ENCODE data around the gene FSTL4. TPM values are rescaled to one million over a fixed set of nuclear protein-coding genes. Genes with fewer than 3 reads are reported as not detected.
"Not testable (repeated sequence)": the region's sequence is repeated elsewhere in the genome, so short reads cannot be mapped to it uniquely, and the experiment has no call there.

The FSTL4 gene
- total RNA-seq, 1 donor = 0.52 TPM

GRCh38 chr5:133544346-133544745, 68.0 kb downstream of the FSTL4 start:
- no peak overlapping the region for H3K4me3 ChIP-seq (ENCODE audit: low read length)
- no peaks in the 10 kb centered on the region for H3K9me3 ChIP-seq (ENCODE audit: low read depth, low read length)
- no peaks in the 10 kb centered on the region for H3K4me1 ChIP-seq (ENCODE audit: insufficient read depth, low read length)
- peaks cover 11% of the 10 kb centered on the region for H3K27me3 ChIP-seq (ENCODE audit: insufficient read depth, low read length)

- H3K27me3 ChIP-seq (ENCODE audit: insufficient read depth, low read length) = peaks cover 23% of the 10 kb centered on the region
- H3K9me3 ChIP-seq (ENCODE audit: low read depth, low read length) = no peaks in the 10 kb centered on the region
- H3K4me3 ChIP-seq (ENCODE audit: low read length) = no peak overlapping the region
- no peaks in the 10 kb centered on the region for H3K4me1 ChIP-seq (ENCODE audit: insufficient read depth, low read length)
These were observed 72.5 kb downstream of the FSTL4 start for GRCh38 chr5:133539818-133540217.

- Histone ChIP-seq H3K4me1 (ENCODE audit: insufficient read depth, low read length) (no peaks in the 10 kb centered on the region), H3K4me3 (ENCODE audit: low read length) (no peak overlapping the region), H3K27me3 (ENCODE audit: insufficient read depth, low read length) (peaks cover 23% of the 10 kb centered on the region), H3K9me3 (ENCODE audit: low read depth, low read length) (no peaks in the 10 kb centered on the region)
These were observed 73.6 kb downstream of the FSTL4 start for GRCh38 chr5:133538718-133539117.

- not testable (repeated sequence) for H3K4me3 ChIP-seq (ENCODE audit: low read length); H3K9me3 ChIP-seq (ENCODE audit: low read depth, low read length); H3K4me1 ChIP-seq (ENCODE audit: insufficient read depth, low read length)
- H3K27me3 ChIP-seq (ENCODE audit: insufficient read depth, low read length) = peaks cover 12% of the 10 kb centered on the region
These were observed 77.0 kb downstream of the FSTL4 start for GRCh38 chr5:133535241-133535929.

GRCh38 chr5:133534566-133534965, 77.8 kb downstream of the FSTL4 start:
- no peak overlapping the region for H3K4me3 ChIP-seq (ENCODE audit: low read length)
- H3K9me3 ChIP-seq (ENCODE audit: low read depth, low read length) = no peaks in the 10 kb centered on the region
- no peaks in the 10 kb centered on the region for H3K4me1 ChIP-seq (ENCODE audit: insufficient read depth, low read length)
- peaks cover 12% of the 10 kb centered on the region for H3K27me3 ChIP-seq (ENCODE audit: insufficient read depth, low read length)

- H3K27me3 ChIP-seq (ENCODE audit: insufficient read depth, low read length) = peaks cover 12% of the 10 kb centered on the region
- no peaks in the 10 kb centered on the region for H3K9me3 ChIP-seq (ENCODE audit: low read depth, low read length)
- no peaks in the 10 kb centered on the region for H3K4me1 ChIP-seq (ENCODE audit: insufficient read depth, low read length)
- H3K4me3 ChIP-seq (ENCODE audit: low read length) = no peak overlapping the region
These were observed 78.8 kb downstream of the FSTL4 start for GRCh38 chr5:133533541-133533940.

- Histone ChIP-seq H3K4me3 (ENCODE audit: low read length) (no peak overlapping the region), H3K4me1 (ENCODE audit: insufficient read depth, low read length) (no peaks in the 10 kb centered on the region), H3K27me3 (ENCODE audit: insufficient read depth, low read length) (peaks cover 3% of the 10 kb centered on the region), H3K9me3 (ENCODE audit: low read depth, low read length) (no peaks in the 10 kb centered on the region)
These were observed 80.7 kb downstream of the FSTL4 start for GRCh38 chr5:133531594-133531993.

- Histone ChIP-seq H3K9me3 (ENCODE audit: low read depth, low read length) (no peaks in the 10 kb centered on the region), H3K4me1 (ENCODE audit: insufficient read depth, low read length) (no peaks in the 10 kb centered on the region), H3K27me3 (ENCODE audit: insufficient read depth, low read length) (peaks cover 3% of the 10 kb centered on the region), H3K4me3 (ENCODE audit: low read length) (no peak overlapping the region)
These were observed 81.2 kb downstream of the FSTL4 start for GRCh38 chr5:133531178-133531577.

GRCh38 chr5:133530270-133530669, 82.1 kb downstream of the FSTL4 start:
- Histone ChIP-seq H3K4me3 (ENCODE audit: low read length) (no peak overlapping the region), H3K9me3 (ENCODE audit: low read depth, low read length) (no peaks in the 10 kb centered on the region), H3K27me3 (ENCODE audit: insufficient read depth, low read length) (no peaks in the 10 kb centered on the region), H3K4me1 (ENCODE audit: insufficient read depth, low read length) (no peaks in the 10 kb centered on the region)

- Histone ChIP-seq H3K9me3 (ENCODE audit: low read depth, low read length) (no peaks in the 10 kb centered on the region), H3K4me1 (ENCODE audit: insufficient read depth, low read length) (no peaks in the 10 kb centered on the region), H3K4me3 (ENCODE audit: low read length) (no peak overlapping the region), H3K27me3 (ENCODE audit: insufficient read depth, low read length) (no peaks in the 10 kb centered on the region)
These were observed 83.5 kb downstream of the FSTL4 start for GRCh38 chr5:133528841-133529240.

- Histone ChIP-seq H3K4me3 (ENCODE audit: low read length) (no peak overlapping the region), H3K9me3 (ENCODE audit: low read depth, low read length) (no peaks in the 10 kb centered on the region), H3K27me3 (ENCODE audit: insufficient read depth, low read length) (no peaks in the 10 kb centered on the region), H3K4me1 (ENCODE audit: insufficient read depth, low read length) (no peaks in the 10 kb centered on the region)
These were observed 85.0 kb downstream of the FSTL4 start for GRCh38 chr5:133527311-133527710.

GRCh38 chr5:133526368-133526767, 86.0 kb downstream of the FSTL4 start:
- H3K4me3 ChIP-seq (ENCODE audit: low read length) = no peak overlapping the region
- no peaks in the 10 kb centered on the region for H3K9me3 ChIP-seq (ENCODE audit: low read depth, low read length)
- no peaks in the 10 kb centered on the region for H3K4me1 ChIP-seq (ENCODE audit: insufficient read depth, low read length)
- H3K27me3 ChIP-seq (ENCODE audit: insufficient read depth, low read length) = no peaks in the 10 kb centered on the region

- Histone ChIP-seq H3K27me3 (ENCODE audit: insufficient read depth, low read length) (no peaks in the 10 kb centered on the region), H3K4me3 (ENCODE audit: low read length) (no peak overlapping the region), H3K4me1 (ENCODE audit: insufficient read depth, low read length) (no peaks in the 10 kb centered on the region), H3K9me3 (ENCODE audit: low read depth, low read length) (no peaks in the 10 kb centered on the region)
These were observed 87.2 kb downstream of the FSTL4 start for GRCh38 chr5:133525126-133525525.

GRCh38 chr5:133524666-133525065, 87.7 kb downstream of the FSTL4 start:
- no peaks in the 10 kb centered on the region for H3K9me3 ChIP-seq (ENCODE audit: low read depth, low read length)
- H3K4me3 ChIP-seq (ENCODE audit: low read length) = no peak overlapping the region

GRCh38 chr5:133523961-133524586, 88.3 kb downstream of the FSTL4 start:
- no peaks in the 10 kb centered on the region for H3K27me3 ChIP-seq (ENCODE audit: insufficient read depth, low read length)
- no peak overlapping the region for H3K4me3 ChIP-seq (ENCODE audit: low read length)
- no peaks in the 10 kb centered on the region for H3K9me3 ChIP-seq (ENCODE audit: low read depth, low read length)
- H3K4me1 ChIP-seq (ENCODE audit: insufficient read depth, low read length) = no peaks in the 10 kb centered on the region

More at GRCh38 chr5:133524666-133525065, 87.7 kb downstream of the FSTL4 start:
- H3K4me1 ChIP-seq (ENCODE audit: insufficient read depth, low read length) = no peaks in the 10 kb centered on the region
- H3K27me3 ChIP-seq (ENCODE audit: insufficient read depth, low read length) = no peaks in the 10 kb centered on the region
